ENCODE measurements around the gene CCDC110. TPM values are rescaled to one million over a fixed set of nuclear protein-coding genes. Genes with fewer than 3 reads are reported as not detected.

CCDC110 gene
- total and polyA plus RNA-seq, 2 donors (not counting 3 experiments of a cell fraction or from before 2014, with no cell fraction given) = 0.25 to 0.71 TPM

GRCh38 chr4:185399466-185399865 lies 72.1 kb downstream of the CCDC110 start:
- Histone ChIP-seq H3K4me3 (replicated peaks in 1 of 3; ENCODE audit: insufficient read depth in 1 of 3, low read depth in 1 of 3, low read length in 3 of 3) (peak overlapping the region in 1 of 3 experiments; percentile 51), H3K9me1 (replicated peaks; ENCODE audit: control insufficient read depth, extremely low read depth, insufficient read depth, low read length) (no peaks in the 10 kb centered on the region), H3K79me2 (ENCODE audit: control insufficient read depth, insufficient read depth, low read length) (no peaks in the 10 kb centered on the region), H3K4me2 (ENCODE audit: insufficient read depth, low read length) (peak overlapping the region; percentile 77), H3K4me1 (ENCODE audit: control insufficient read depth, extremely low read depth, insufficient read depth, low read length) (peaks cover 37% of the 10 kb centered on the region), H3K36me3 (ENCODE audit: control insufficient read depth in 2 of 2, extremely low read depth in 1 of 2, insufficient read depth in 2 of 2, low read length in 2 of 2) (peaks cover 0 to 2% of the 10 kb centered on the region in 2 experiments), H4K20me1 (replicated peaks; ENCODE audit: control insufficient read depth, extremely low read depth, insufficient read depth, low read length) (no peaks in the 10 kb centered on the region), H3K27me3 (ENCODE audit: control insufficient read depth in 2 of 2, insufficient read depth in 2 of 2, low read length in 2 of 2) (no peaks in the 10 kb centered on the region), H3K9ac (replicated peaks; ENCODE audit: extremely low read depth, insufficient read depth, low read length) (peak overlapping the region; percentile 20), H3K27ac (ENCODE audit: insufficient read depth, low read depth, low read length) (peak overlapping the region; percentile 49), H3K9me3 (replicated peaks; ENCODE audit: control insufficient read depth, insufficient read depth, low read length) (no peaks in the 10 kb centered on the region), H2AFZ (ENCODE audit: low read depth, low read length) (peak overlapping the region; percentile 33)
- dilution Hi-C loops (cut with MboI; ENCODE audit: extremely low pct_ligation_motif_present, low sequenced_read_pairs) (loop anchor here (25.0 kb wide), 1 partner anchor 112 kb away; no protein-coding TSS in a partner anchor), intact Hi-C loops (cut with micrococcal nuclease) (loop anchor here (1.0 to 5.0 kb wide), 3 partner anchors 113 to 638 kb away; no protein-coding TSS in a partner anchor)
- ChIA-PET POLR2A (no interaction called here), CTCF (interaction anchor here (0.7 to 2.2 kb wide), 4 partner anchors 13 to 639 kb away, joined by 3 to 16 read pairs (median 5); no protein-coding TSS in a partner anchor)
- peak; percentile 93 for DNase-seq (ENCODE audit: low read depth, low spot score)
- no peak for TF ChIP-seq POLR2AphosphoS5 (IDR thresholded peaks at IDR 0.05; ENCODE audit: insufficient read depth, low read depth, low read length)
- TF ChIP-seq FOS (IDR thresholded peaks at IDR 0.05; ENCODE audit: borderline replicate concordance, insufficient read depth, low read length) = no peak
- TF ChIP-seq CTCF (IDR thresholded peaks at IDR 0.05; ENCODE audit: extremely low read depth in 1 of 2, insufficient read depth in 1 of 2, low read depth in 1 of 2, low read length in 2 of 2) = no peak
- no peak for TF ChIP-seq MYC (IDR thresholded peaks at IDR 0.05; ENCODE audit: low read depth, low read length)
- TF ChIP-seq MAX (IDR thresholded peaks at IDR 0.05; ENCODE audit: insufficient read depth, insufficient read length) = no peak
- TF ChIP-seq GATA2 (IDR thresholded peaks at IDR 0.05; ENCODE audit: insufficient read depth, insufficient read length, low read depth, low read length) = no peak
- no peak for TF ChIP-seq JUN (IDR thresholded peaks at IDR 0.05; ENCODE audit: borderline replicate concordance, insufficient read depth, insufficient read length, low read depth)
- TF ChIP-seq EZH2 (IDR thresholded peaks at IDR 0.05; ENCODE audit: borderline replicate concordance, low read depth, low read length, severe bottlenecking) = no peak
- TF ChIP-seq POLR2A (IDR thresholded peaks at IDR 0.05; ENCODE audit: low read depth, low read length) = no peak
- no TSS peak for BruUV-seq (replicated peaks)
- peak; percentile 86 for FAIRE-seq

Data from endothelial cell of umbilical vein (primary cell).